Hepatocyte (in vitro differentiated cells): Measurements from ENCODE around the gene IRAK1.

Experiments used
- CTCF ChIP-seq: fragments of 200-600 bp; sonication (generic); IDR thresholded peaks from 2 replicates; pipeline ENCODE4 v1.5.1; 2016; ENCODE audit warnings: antibody characterized with exemption, mild to moderate bottlenecking; ENCODE audit not compliant: poor library complexity
- EZH2 ChIP-seq: fragments of 200-600 bp; sonication (generic); IDR thresholded peaks from 2 replicates; pipeline ENCODE4 v1.6.1; 2016; ENCODE audit warnings: antibody characterized with exemption, mild to moderate bottlenecking, borderline replicate concordance

GRCh38 chrX:153974003-153974725 is 45.5 kb downstream of the IRAK1 start:
- TF ChIP-seq CTCF, result no peak
- TF ChIP-seq EZH2, result no peak
